Right cardiac atrium (tissue), 5 donors: ENCODE data around the gene USP17L30. TPM values are rescaled to one million over a fixed set of nuclear protein-coding genes. Genes with fewer than 3 reads are reported as not detected.
"Not testable (repeated sequence)": the region's sequence is repeated elsewhere in the genome, so short reads cannot be mapped to it uniquely, and the experiment has no call there.

Experiments used
- ATAC-seq, 2 donors: fragments of 200-7000 bp; cut with Tn5 transposase; one replicate each; pipeline versions ENCODE4 v1.8.0 to v1.9.1; 2020; ENCODE audit warnings: moderate library complexity in 2 of 2, mild to moderate bottlenecking in 1 of 2
- DNase-seq, 3 donors: peaks; one replicate each; pipeline ENCODE4 v3.0.0-alpha.2; 2020
- H3K27ac ChIP-seq: one replicate; pipeline ENCODE4 v1.5.1; 2013; ENCODE audit warnings: mild to moderate bottlenecking, low read length, control low read depth, moderate library complexity
- H3K27me3 ChIP-seq: one replicate; pipeline ENCODE4 v1.6.1; 2013; ENCODE audit not compliant: control insufficient read depth, insufficient read depth
- H3K4me1 ChIP-seq: one replicate; pipeline ENCODE4 v1.6.1; 2013; ENCODE audit warnings: low read length; ENCODE audit not compliant: control insufficient read depth, insufficient read depth
- H3K4me3 ChIP-seq: one replicate; pipeline ENCODE4 v1.5.1; 2013; ENCODE audit warnings: low read length, control low read depth
- H3K9me3 ChIP-seq: one replicate; pipeline ENCODE4 v1.6.1; 2013; ENCODE audit warnings: low read length; ENCODE audit not compliant: control insufficient read depth
- WGBS: extraction: QIAGEN DNeasy Blood & Tissue Kit; methylation state at CpG from one replicate; pipeline ENCODE4 v1.1.7; 2013; 5-methylcytosine and 5-hydroxymethylcytosine counted together
- intact Hi-C, 4 donors: fragments of 100-400 bp; cut with DNase I; formaldehyde crosslinking; loops; one replicate each; pipeline versions ENCODE4 v1.11.0 to v1.14.0; 2022 to 2023
- polyA plus RNA-seq: library from polyadenylated mRNA; stranded (reverse); fragments of 200-250 nt; gene quantifications from one replicate; pipeline ENCODE4 v1.2.3, GENCODE V29; 2013
- total RNA-seq, 4 donors: library from RNA; stranded (reverse); fragmentation: NEBNext Ultra II Directional; extraction: Animal tissue kit (Norgen Biotek cat#: 25700); gene quantifications; one replicate each; pipeline ENCODE4 v1.2.1, GENCODE V29; 2021
- donor health status: healthy with polysubstance abuse.
- donor health status: DM: no; HTN: yes; CAD: no.
- donor health status: DM: no; HTN: no; CAD: no.
- donor health status: DM: no; HTN: yes; CAD: no; lungs with severe emphysema.
- donor health status: DM: yes; HTN: yes; CAD: no.

USP17L30 gene
- total and polyA plus RNA-seq, 5 donors, result not detected

DNA sequence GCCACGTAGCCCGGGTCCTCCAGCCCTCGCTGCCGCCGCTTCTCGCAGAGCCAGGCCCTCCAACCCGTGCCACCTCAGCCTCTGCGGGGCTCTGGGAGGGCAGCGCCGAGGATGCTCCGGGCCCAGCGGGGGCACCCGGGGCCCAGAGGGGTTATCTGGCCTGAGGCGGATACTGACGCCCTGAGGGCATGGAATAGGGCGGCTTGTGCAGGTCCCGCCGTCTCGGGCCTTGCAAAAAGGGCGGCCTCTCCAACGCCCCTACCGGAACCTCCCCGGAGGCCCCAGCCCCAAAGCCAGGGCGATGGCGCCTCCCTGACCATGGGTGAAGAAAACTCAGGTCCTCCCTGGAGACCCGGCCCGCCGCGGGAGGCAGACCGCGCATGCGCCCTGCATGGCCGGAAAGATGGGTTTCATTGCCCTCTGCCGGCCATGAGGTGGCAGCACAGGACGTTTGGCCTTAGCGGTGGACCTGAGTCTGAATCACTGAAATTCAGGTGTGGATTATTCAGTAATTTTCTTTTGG is 18.1 kb downstream of the USP17L30 start:
- H3K4me1 ChIP-seq, H3K27ac ChIP-seq, H3K27me3 ChIP-seq, H3K9me3 ChIP-seq, intact Hi-C loops: not testable (repeated sequence)
- 27% methylated on average over 36 of the region's 36 CpGs for WGBS
- peak overlapping the region; percentile 21 for H3K4me3 ChIP-seq
- DNase-seq (peak; percentile 25 to 85 (median 79)), ATAC-seq (peak in 1 of 2 donors; percentile 55)

DNA sequence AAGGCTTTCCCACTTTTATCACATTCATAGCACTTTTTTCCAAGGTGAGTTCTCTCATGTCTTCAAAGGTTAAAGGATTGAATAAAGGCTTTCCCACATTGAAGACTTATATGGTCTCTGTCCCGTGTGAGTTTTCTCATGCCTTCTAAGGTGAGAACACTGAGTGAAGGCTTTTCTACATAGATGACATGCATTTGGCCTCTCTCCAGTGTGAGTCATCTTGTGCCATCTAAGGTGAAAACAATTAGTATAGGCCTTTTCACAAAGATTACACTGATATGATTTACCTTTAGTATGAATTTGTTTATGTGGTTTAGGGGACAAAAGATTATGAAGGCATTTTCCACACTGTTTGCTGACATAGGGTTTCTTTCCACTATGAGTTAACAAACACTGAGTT is 21.2 kb downstream of the USP17L30 start:
- intact Hi-C loops, result no loop called here
- H3K4me1 ChIP-seq, result no peaks in the 10 kb centered on the region
- H3K4me3 ChIP-seq, result no peak overlapping the region
- 71% methylated on average over 1 of the region's 1 CpG for WGBS
- H3K27me3 ChIP-seq, result no peaks in the 10 kb centered on the region
- no peak overlapping the region for H3K27ac ChIP-seq
- no peak for DNase-seq
- no peaks in the 10 kb centered on the region for H3K9me3 ChIP-seq
- ATAC-seq, result no peak

GRCh38 chr4:9389001-9389400 is 26.1 kb downstream of the USP17L30 start:
- intact Hi-C loops, DNase-seq, H3K9me3 ChIP-seq, H3K4me1 ChIP-seq, H3K27ac ChIP-seq, H3K4me3 ChIP-seq, H3K27me3 ChIP-seq, ATAC-seq: not testable (repeated sequence)
- 45% methylated on average over 2 of the region's 2 CpGs for WGBS

DNA sequence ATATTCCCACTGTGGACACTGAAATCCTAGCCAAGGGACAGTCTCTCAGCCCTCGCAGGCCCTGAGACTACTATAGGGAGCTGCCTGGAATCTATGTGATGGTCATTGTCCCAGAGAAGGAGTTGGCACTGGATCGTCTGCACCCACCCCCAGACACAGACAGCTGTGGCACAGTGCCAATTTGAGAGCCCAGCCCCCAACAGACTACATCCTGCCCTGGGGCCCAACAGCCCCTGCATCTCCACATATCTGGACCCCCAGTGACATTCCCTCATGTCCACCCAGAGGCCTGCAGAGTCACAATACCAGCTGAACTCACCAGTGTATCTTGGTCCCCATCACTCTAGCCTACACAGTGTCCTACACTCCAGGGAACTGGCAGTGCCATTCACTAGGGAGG is 42.8 kb downstream of the USP17L30 start:
- peak in 2 of 3 donors; percentile 25 to 40 for DNase-seq
- H3K9me3 ChIP-seq, H3K4me3 ChIP-seq, ATAC-seq, H3K27ac ChIP-seq, H3K27me3 ChIP-seq, intact Hi-C loops, H3K4me1 ChIP-seq: not testable (repeated sequence)
- 56% methylated on average over 2 of the region's 2 CpGs for WGBS

DNA sequence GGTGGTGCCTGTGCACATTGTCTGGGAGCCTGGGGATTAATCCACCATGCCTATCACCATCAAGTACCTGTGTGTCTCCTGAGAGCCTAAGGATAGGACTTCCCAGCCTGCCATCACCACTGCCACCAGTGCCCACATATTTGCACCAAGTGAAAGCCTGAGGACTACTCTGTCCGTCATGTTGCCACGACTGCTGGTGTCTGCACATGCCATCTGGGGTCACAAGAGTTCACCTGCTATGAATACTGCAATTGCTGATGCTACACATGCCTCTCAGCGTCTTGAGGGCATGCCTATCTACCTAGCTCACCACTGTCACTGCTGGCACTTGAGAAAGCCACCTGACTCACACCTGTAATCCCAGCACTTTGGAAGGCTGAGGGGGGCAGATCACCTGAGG is 43.6 kb downstream of the USP17L30 start:
- H3K27me3 ChIP-seq, DNase-seq, H3K27ac ChIP-seq, H3K4me1 ChIP-seq, H3K4me3 ChIP-seq, intact Hi-C loops, ATAC-seq, H3K9me3 ChIP-seq: not testable (repeated sequence)
- 73% methylated on average over 3 of the region's 3 CpGs for WGBS

- no peak overlapping the region for H3K4me3 ChIP-seq
- no peaks in the 10 kb centered on the region for H3K27me3 ChIP-seq
- no peak overlapping the region for H3K27ac ChIP-seq
- no peak for ATAC-seq
- no peaks in the 10 kb centered on the region for H3K4me1 ChIP-seq
- H3K9me3 ChIP-seq, result no peaks in the 10 kb centered on the region
- WGBS, result 87% methylated on average over 13 of the region's 13 CpGs
- intact Hi-C loops, result no loop called here
- DNase-seq, result no peak
These were observed 46.9 kb downstream of the USP17L30 start for GRCh38 chr4:9409793-9410192.

Other genes starting within 250 kb of the USP17L30 start
- gene FAM90A26, start 192.7 kb upstream of the USP17L30 start, total RNA-seq, result not detected
- not detected for gene FAM90A26, start 192.7 kb upstream of the USP17L30 start, polyA plus RNA-seq
- not detected for gene USP17L10, start 152.5 kb upstream of the USP17L30 start, total RNA-seq
- not detected for gene USP17L10, start 152.5 kb upstream of the USP17L30 start, polyA plus RNA-seq
- not detected for gene USP17L11, start 147.7 kb upstream of the USP17L30 start, total RNA-seq
- not detected for gene USP17L11, start 147.7 kb upstream of the USP17L30 start, polyA plus RNA-seq
- gene USP17L12, start 143.0 kb upstream of the USP17L30 start, total RNA-seq, result not detected
- not detected for gene USP17L12, start 143.0 kb upstream of the USP17L30 start, polyA plus RNA-seq
- not detected for gene USP17L13, start 138.2 kb upstream of the USP17L30 start, total RNA-seq
- gene USP17L13, start 138.2 kb upstream of the USP17L30 start, polyA plus RNA-seq, result not detected
- gene USP17L15, start 128.7 kb upstream of the USP17L30 start, total RNA-seq, result not detected
- not detected for gene USP17L15, start 128.7 kb upstream of the USP17L30 start, polyA plus RNA-seq
- gene USP17L17, start 119.2 kb upstream of the USP17L30 start, total RNA-seq, result not detected
- gene USP17L17, start 119.2 kb upstream of the USP17L30 start, polyA plus RNA-seq, result not detected
- not detected for gene USP17L18, start 114.5 kb upstream of the USP17L30 start, total RNA-seq
- gene USP17L18, start 114.5 kb upstream of the USP17L30 start, polyA plus RNA-seq, result not detected
- not detected for gene USP17L19, start 109.8 kb upstream of the USP17L30 start, total RNA-seq
- gene USP17L19, start 109.8 kb upstream of the USP17L30 start, polyA plus RNA-seq, result not detected
- gene USP17L20, start 105.0 kb upstream of the USP17L30 start, total RNA-seq, result not detected
- gene USP17L20, start 105.0 kb upstream of the USP17L30 start, polyA plus RNA-seq, result not detected
- gene USP17L21, start 100.3 kb upstream of the USP17L30 start, total RNA-seq, result not detected
- gene USP17L21, start 100.3 kb upstream of the USP17L30 start, polyA plus RNA-seq, result not detected
- not detected for gene USP17L22, start 95.5 kb upstream of the USP17L30 start, total RNA-seq
- not detected for gene USP17L22, start 95.5 kb upstream of the USP17L30 start, polyA plus RNA-seq
- not detected for gene USP17L24, start 38.0 kb upstream of the USP17L30 start, total RNA-seq
- gene USP17L24, start 38.0 kb upstream of the USP17L30 start, polyA plus RNA-seq, result not detected
- not detected for gene USP17L25, start 33.2 kb upstream of the USP17L30 start, total RNA-seq
- not detected for gene USP17L25, start 33.2 kb upstream of the USP17L30 start, polyA plus RNA-seq
- gene USP17L26, start 28.5 kb upstream of the USP17L30 start, total RNA-seq, result not detected
- gene USP17L26, start 28.5 kb upstream of the USP17L30 start, polyA plus RNA-seq, result not detected
- gene USP17L5, start 23.7 kb upstream of the USP17L30 start, total RNA-seq, result not detected
- not detected for gene USP17L5, start 23.7 kb upstream of the USP17L30 start, polyA plus RNA-seq
- not detected for gene USP17L27, start 19.0 kb upstream of the USP17L30 start, total RNA-seq
- gene USP17L27, start 19.0 kb upstream of the USP17L30 start, polyA plus RNA-seq, result not detected
- not detected for gene USP17L28, start 14.2 kb upstream of the USP17L30 start, total RNA-seq
- gene USP17L28, start 14.2 kb upstream of the USP17L30 start, polyA plus RNA-seq, result not detected
- gene USP17L29, start 9.5 kb upstream of the USP17L30 start, total RNA-seq, result not detected
- not detected for gene USP17L29, start 9.5 kb upstream of the USP17L30 start, polyA plus RNA-seq
- gene DEFB131A, start 81.3 kb downstream of the USP17L30 start, total RNA-seq, result not detected
- gene DEFB131A, start 81.3 kb downstream of the USP17L30 start, polyA plus RNA-seq, result not detected